HFFc6 (cell line): ENCODE measurements around the gene PPP6R3. TPM values are rescaled to one million over a fixed set of nuclear protein-coding genes. Genes with fewer than 3 reads are reported as not detected.

ENCODE experiments used
- DNase-seq: peaks from one replicate; pipeline ENCODE4 v3.0.0-alpha.2; 2018
- H3K27ac Mint-ChIP-seq: 2 replicates; pipeline ENCODE4 v1.8.0; 2020; ENCODE audit warnings: mild to moderate bottlenecking, mixed read lengths
- H3K27me3 Mint-ChIP-seq: 2 replicates; pipeline ENCODE4 v1.8.0; 2021; ENCODE audit warnings: mild to moderate bottlenecking, moderate library complexity, mixed read lengths; ENCODE audit not compliant: insufficient read depth
- H3K36me3 Mint-ChIP-seq: 2 replicates; pipeline ENCODE4 v1.8.0; 2021; ENCODE audit warnings: low read depth, mixed read lengths
- H3K4me1 Mint-ChIP-seq: 2 replicates; pipeline ENCODE4 v1.8.0; 2020; ENCODE audit warnings: low read depth, mixed read lengths
- H3K4me3 Mint-ChIP-seq: 2 replicates; pipeline ENCODE4 v1.8.0; 2020; ENCODE audit warnings: mild to moderate bottlenecking, moderate library complexity, mixed read lengths
- H3K9me3 Mint-ChIP-seq: 2 replicates; pipeline ENCODE4 v1.8.0; 2020; ENCODE audit warnings: mild to moderate bottlenecking, mixed read lengths
- total RNA-seq, 6 experiments: library from RNA; stranded (reverse); fragmentation: NEBNext Ultra II Directional; extraction: Animal tissue kit (Norgen Biotek cat#: 25700); gene quantifications; 2 replicates in 1 of 6; 3 replicates in 5 of 6; pipeline ENCODE4 v1.2.3, GENCODE V29; 2021
- TF ChIP-seq, protein P1 (sequence below): fragments of 200-600 bp; sonication (generic); IDR thresholded peaks from 2 replicates; pipeline ENCODE4 v1.5.0; 2021; ENCODE audit warnings: antibody characterized with exemption, mild to moderate bottlenecking

PPP6R3 gene
- total RNA-seq, 6 experiments from 2014 or later = 62.5 to 72.0 (median 67.8) TPM

DNA sequence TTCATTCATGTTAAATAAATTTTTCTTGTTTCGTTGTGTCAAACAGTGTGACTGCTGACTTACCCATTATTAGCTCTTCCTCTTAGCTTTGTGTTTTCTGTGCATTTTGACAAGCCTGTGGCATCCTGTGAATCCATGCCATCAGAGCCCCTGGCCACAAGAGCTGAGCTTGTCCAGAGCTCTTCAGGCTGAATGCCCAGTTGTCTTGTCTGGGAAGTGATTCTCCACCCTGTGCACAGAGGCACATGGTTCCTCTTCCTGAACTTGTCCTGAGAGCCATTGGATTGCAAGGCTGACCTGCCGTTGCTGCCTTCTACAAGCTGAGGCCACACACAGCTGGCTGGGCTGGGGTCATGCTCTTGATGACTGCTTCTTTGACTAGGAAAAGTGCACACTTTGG, 64.1 kb downstream of the PPP6R3 start:
- H3K4me1 Mint-ChIP-seq = peaks cover 41% of the 10 kb centered on the region
- peaks cover 65% of the 10 kb centered on the region for H3K36me3 Mint-ChIP-seq

GRCh38 chr11:68525336-68525735, 64.8 kb downstream of the PPP6R3 start:
- no peak overlapping the region for H3K27ac Mint-ChIP-seq

More for the DNA sequence above, 64.1 kb downstream of the PPP6R3 start:
- H3K9me3 Mint-ChIP-seq = no peaks in the 10 kb centered on the region
- no peak for DNase-seq
- TF ChIP-seq, protein P1, sequence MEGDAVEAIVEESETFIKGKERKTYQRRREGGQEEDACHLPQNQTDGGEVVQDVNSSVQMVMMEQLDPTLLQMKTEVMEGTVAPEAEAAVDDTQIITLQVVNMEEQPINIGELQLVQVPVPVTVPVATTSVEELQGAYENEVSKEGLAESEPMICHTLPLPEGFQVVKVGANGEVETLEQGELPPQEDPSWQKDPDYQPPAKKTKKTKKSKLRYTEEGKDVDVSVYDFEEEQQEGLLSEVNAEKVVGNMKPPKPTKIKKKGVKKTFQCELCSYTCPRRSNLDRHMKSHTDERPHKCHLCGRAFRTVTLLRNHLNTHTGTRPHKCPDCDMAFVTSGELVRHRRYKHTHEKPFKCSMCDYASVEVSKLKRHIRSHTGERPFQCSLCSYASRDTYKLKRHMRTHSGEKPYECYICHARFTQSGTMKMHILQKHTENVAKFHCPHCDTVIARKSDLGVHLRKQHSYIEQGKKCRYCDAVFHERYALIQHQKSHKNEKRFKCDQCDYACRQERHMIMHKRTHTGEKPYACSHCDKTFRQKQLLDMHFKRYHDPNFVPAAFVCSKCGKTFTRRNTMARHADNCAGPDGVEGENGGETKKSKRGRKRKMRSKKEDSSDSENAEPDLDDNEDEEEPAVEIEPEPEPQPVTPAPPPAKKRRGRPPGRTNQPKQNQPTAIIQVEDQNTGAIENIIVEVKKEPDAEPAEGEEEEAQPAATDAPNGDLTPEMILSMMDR = no peak
- no peak overlapping the region for H3K4me3 Mint-ChIP-seq
- H3K27me3 Mint-ChIP-seq = no peaks in the 10 kb centered on the region; the same call in 1 of the 2 replicates
- H3K27ac Mint-ChIP-seq = no peak overlapping the region; the same call in 1 of the 2 replicates

GRCh38 chr11:68525930-68526329, 65.4 kb downstream of the PPP6R3 start:
- TF ChIP-seq, protein P1 = no peak
- Mint-ChIP-seq H3K4me1 (peaks cover 41% of the 10 kb centered on the region), H3K4me3 (no peak overlapping the region), H3K9me3 (no peaks in the 10 kb centered on the region), H3K27ac (no peak overlapping the region), H3K36me3 (peaks cover 71% of the 10 kb centered on the region), H3K27me3 (no peaks in the 10 kb centered on the region; the same call in 1 of the 2 replicates)
- peak; percentile 4 for DNase-seq

More at GRCh38 chr11:68525336-68525735, 64.8 kb downstream of the PPP6R3 start:
- peaks cover 71% of the 10 kb centered on the region for H3K36me3 Mint-ChIP-seq
- no peaks in the 10 kb centered on the region for H3K9me3 Mint-ChIP-seq
- no peak for DNase-seq
- H3K4me3 Mint-ChIP-seq = no peak overlapping the region
- H3K4me1 Mint-ChIP-seq = peaks cover 41% of the 10 kb centered on the region
- TF ChIP-seq, protein P1 = no peak
- H3K27me3 Mint-ChIP-seq = no peaks in the 10 kb centered on the region; the same call in 1 of the 2 replicates

GRCh38 chr11:68527585-68527984, 67.0 kb downstream of the PPP6R3 start:
- Mint-ChIP-seq H3K27me3 (no peaks in the 10 kb centered on the region; the same call in 1 of the 2 replicates), H3K9me3 (no peaks in the 10 kb centered on the region), H3K4me3 (no peak overlapping the region), H3K36me3 (peaks cover 61% of the 10 kb centered on the region), H3K27ac (no peak overlapping the region), H3K4me1 (peaks cover 30% of the 10 kb centered on the region)
- TF ChIP-seq, protein P1 = no peak
- no peak for DNase-seq

DNA sequence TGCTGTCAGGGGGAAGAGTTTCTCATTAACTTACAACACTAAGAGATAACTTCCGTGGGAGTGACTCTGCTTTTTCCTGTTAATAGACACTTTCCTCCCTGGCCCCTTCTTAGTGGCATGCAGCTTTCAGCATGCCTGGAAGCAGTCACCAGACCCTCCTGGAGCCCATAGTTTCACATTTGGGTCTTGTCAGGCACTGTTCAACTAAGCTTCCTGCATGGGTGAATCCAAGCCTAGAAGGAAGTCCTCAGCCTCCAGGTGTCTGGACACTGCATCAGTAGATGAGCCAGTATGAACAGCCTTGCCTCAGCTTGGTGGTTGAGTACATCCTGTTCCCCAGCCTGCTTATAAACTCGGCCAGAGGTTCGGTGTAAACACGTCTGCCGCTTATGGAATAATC, 68.1 kb downstream of the PPP6R3 start:
- Mint-ChIP-seq H3K27ac (no peak overlapping the region), H3K4me1 (peaks cover 30% of the 10 kb centered on the region), H3K27me3 (no peaks in the 10 kb centered on the region; the same call in 1 of the 2 replicates), H3K4me3 (no peak overlapping the region), H3K9me3 (no peaks in the 10 kb centered on the region), H3K36me3 (peaks cover 52% of the 10 kb centered on the region)
- DNase-seq = no peak
- TF ChIP-seq, protein P1 = no peak
